Aorta (tissue), 5 donors: ENCODE results near the gene ANP32A. TPM values are rescaled to one million over a fixed set of nuclear protein-coding genes. Genes with fewer than 3 reads are reported as not detected.
A peak's percentile ranks its signal among the peaks of the same experiment; 100 is the strongest.

Source experiments
- ATAC-seq: fragments of 200-7000 bp; cut with Tn5 transposase; one replicate; pipeline ENCODE4 v1.9.1; 2022; ENCODE audit warnings: moderate library complexity; ENCODE audit not compliant: low FRiP score
- DNase-seq, 2 donors: peaks; one replicate each; pipeline ENCODE4 v3.0.0-alpha.2; 2020
- H3K27ac ChIP-seq, 2 donors: one replicate each; pipeline ENCODE4 v1.5.1; 2013; ENCODE audit warnings: low read length in 2 of 2, mild to moderate bottlenecking in 2 of 2, moderate library complexity in 2 of 2, control low read depth in 1 of 2, inconsistent platforms in 1 of 2, low read depth in 1 of 2
- H3K27me3 ChIP-seq, 2 donors: one replicate each; pipeline ENCODE4 v1.6.1; 2013; ENCODE audit warnings: control low read depth in 1 of 2, low read length in 1 of 2, mild to moderate bottlenecking in 1 of 2, moderate library complexity in 1 of 2; ENCODE audit not compliant: insufficient read depth in 2 of 2, control insufficient read depth in 1 of 2
- H3K36me3 ChIP-seq, 2 donors: one replicate each; pipeline ENCODE4 v1.6.1; 2013; ENCODE audit warnings: control low read depth in 1 of 2, low read length in 1 of 2, mild to moderate bottlenecking in 1 of 2; ENCODE audit not compliant: insufficient read depth in 2 of 2, control insufficient read depth in 1 of 2
- H3K4me1 ChIP-seq, 2 donors: one replicate each; pipeline ENCODE4 v1.6.1; 2013; ENCODE audit warnings: low read length in 2 of 2, control low read depth in 1 of 2, mild to moderate bottlenecking in 1 of 2, moderate library complexity in 1 of 2; ENCODE audit not compliant: insufficient read depth in 2 of 2, control insufficient read depth in 1 of 2
- H3K4me3 ChIP-seq, 2 donors: one replicate each; pipeline ENCODE4 v1.5.1; 2013; ENCODE audit warnings: low read length in 2 of 2, control low read depth in 1 of 2, mild to moderate bottlenecking in 1 of 2
- H3K9me3 ChIP-seq: one replicate; pipeline ENCODE4 v1.6.1; 2013; ENCODE audit warnings: mild to moderate bottlenecking, low read length; ENCODE audit not compliant: control insufficient read depth
- WGBS, 2 donors: extraction: QIAGEN DNeasy Blood & Tissue Kit; methylation state at CpG; one replicate each; pipeline ENCODE4 v1.1.7; 2013; 5-methylcytosine and 5-hydroxymethylcytosine counted together
- intact Hi-C, 2 donors: fragments of 100-400 bp; cut with DNase I; formaldehyde crosslinking; loops; one replicate each; pipeline versions ENCODE4 v1.14.2 to v1.15.0; 2022
- polyA plus RNA-seq, 2 donors: library from polyadenylated mRNA; stranded (reverse); fragments of 200-250 nt; gene quantifications; one replicate each; pipeline ENCODE4 v1.2.3, GENCODE V29; 2013
- total RNA-seq, 2 donors: library from RNA; stranded (reverse); fragmentation: NEBNext Ultra II Directional; extraction: Animal tissue kit (Norgen Biotek cat#: 25700); gene quantifications; one replicate each; pipeline ENCODE4 v1.2.1, GENCODE V29; 2021
- donor health status: healthy with polysubstance abuse.
- donor health status: Bipolar disorder and iron deficiency.
- donor health status: DM: no; HTN: no; CAD: no.
- donor health status: DM: no; HTN: no; CAD: no.
- donor health status: DM: yes; HTN: yes; CAD: no.

The ANP32A gene
- total and polyA plus RNA-seq, 4 donors: 63.2 to 106 (median 69.8) TPM

- Histone ChIP-seq H3K4me1 (no peaks in the 10 kb centered on the region), H3K9me3 (no peaks in the 10 kb centered on the region), H3K27me3 (no peaks in the 10 kb centered on the region), H3K36me3 (no peaks in the 10 kb centered on the region), H3K27ac (no peak overlapping the region), H3K4me3 (no peak overlapping the region)
- DNase-seq (no peak), ATAC-seq (no peak)
- intact Hi-C loops: no loop called here
- 95 to 98% methylated on average over 3 of the region's 3 CpGs for WGBS, 2 donors
These were observed 2.9 kb upstream of the ANP32A start for GRCh38 chr15:68823561-68823960.

GRCh38 chr15:68822818-68823217, 2.1 kb upstream of the ANP32A start:
- H3K27ac ChIP-seq: no peak overlapping the region
- DNase-seq (no peak), ATAC-seq (no peak)
- intact Hi-C loops: no loop called here
- no peaks in the 10 kb centered on the region for H3K4me1 ChIP-seq
- H3K9me3 ChIP-seq: no peaks in the 10 kb centered on the region
- no peaks in the 10 kb centered on the region for H3K27me3 ChIP-seq
- H3K4me3 ChIP-seq: no peak overlapping the region
- no peaks in the 10 kb centered on the region for H3K36me3 ChIP-seq
- 81 to 90% methylated on average over 3 of the region's 3 CpGs for WGBS, 2 donors

GRCh38 chr15:68821841-68822381, 1.2 kb upstream of the ANP32A start:
- H3K4me3 ChIP-seq: peak overlapping the region in 1 of 2 donors; percentile 67
- H3K4me1 ChIP-seq: no peaks in the 10 kb centered on the region
- H3K27ac ChIP-seq: no peak overlapping the region
- H3K27me3 ChIP-seq: no peaks in the 10 kb centered on the region
- no peaks in the 10 kb centered on the region for H3K9me3 ChIP-seq
- no peaks in the 10 kb centered on the region for H3K36me3 ChIP-seq
- intact Hi-C loops: no loop called here
- no peak for ATAC-seq
- no peak for DNase-seq
- 11% methylated on average over 16 of the region's 16 CpGs for WGBS, 2 donors

- Histone ChIP-seq H3K27me3 (no peaks in the 10 kb centered on the region), H3K27ac (no peak overlapping the region), H3K36me3 (no peaks in the 10 kb centered on the region), H3K4me1 (no peaks in the 10 kb centered on the region), H3K4me3 (peak overlapping the region; percentile 67 to 98), H3K9me3 (no peaks in the 10 kb centered on the region)
- ATAC-seq: no peak
- no peak for DNase-seq
- intact Hi-C loops: no loop called here
- 1% methylated on average over 28 to 60 of the region's 60 CpGs for WGBS, 2 donors
These were observed 620 bp upstream of the ANP32A start for GRCh38 chr15:68821190-68821840.

GRCh38 chr15:68819495-68820294, 1.0 kb downstream of the ANP32A start:
- no peaks in the 10 kb centered on the region for H3K27me3 ChIP-seq
- ATAC-seq: peak; percentile 51
- H3K4me1 ChIP-seq: no peaks in the 10 kb centered on the region
- 0 to 1% methylated on average over 46 to 48 of the region's 48 CpGs for WGBS, 2 donors
- H3K9me3 ChIP-seq: no peaks in the 10 kb centered on the region
- intact Hi-C loops: loop anchor here in 1 of 2 donors (5.0 kb wide), 1 partner anchor 87 kb away; no protein-coding TSS in a partner anchor
- H3K36me3 ChIP-seq: no peaks in the 10 kb centered on the region
- H3K27ac ChIP-seq: peak overlapping the region; percentile 44 to 64
- peak overlapping the region; percentile 67 to 86 for H3K4me3 ChIP-seq
- DNase-seq: peak; percentile 56 to 84

GRCh38 chr15:68818769-68819494, 1.8 kb downstream of the ANP32A start:
- Histone ChIP-seq H3K36me3 (no peaks in the 10 kb centered on the region), H3K4me1 (no peaks in the 10 kb centered on the region), H3K9me3 (no peaks in the 10 kb centered on the region), H3K27me3 (no peaks in the 10 kb centered on the region), H3K4me3 (peak overlapping the region; percentile 67 to 86), H3K27ac (peak overlapping the region; percentile 44 to 68)
- intact Hi-C loops: loop anchor here in 1 of 2 donors (5.0 kb wide), 1 partner anchor 87 kb away; no protein-coding TSS in a partner anchor
- DNase-seq (peak; percentile 83 to 85), ATAC-seq (peak; percentile 21)
- WGBS, 2 donors: 1% methylated on average over 34 to 68 of the region's 68 CpGs

GRCh38 chr15:68818066-68818768, 2.5 kb downstream of the ANP32A start:
- 1% methylated on average over 40 to 75 of the region's 75 CpGs for WGBS, 2 donors
- intact Hi-C loops: loop anchor here in 1 of 2 donors (5.0 kb wide), 1 partner anchor 86 kb away; no protein-coding TSS in a partner anchor
- Histone ChIP-seq H3K9me3 (no peaks in the 10 kb centered on the region), H3K27me3 (no peaks in the 10 kb centered on the region), H3K27ac (peak overlapping the region; percentile 44 to 68), H3K4me3 (peak overlapping the region; percentile 67 to 86), H3K36me3 (no peaks in the 10 kb centered on the region), H3K4me1 (no peaks in the 10 kb centered on the region)
- peak; percentile 56 for ATAC-seq
- DNase-seq: peak; percentile 77 to 87
